ENCODE data around the gene BORA. TPM values are rescaled to one million over a fixed set of nuclear protein-coding genes. Genes with fewer than 3 reads are reported as not detected.
"Not testable (repeated sequence)": the region's sequence is repeated elsewhere in the genome, so short reads cannot be mapped to it uniquely, and the experiment has no call there.

BORA gene
- 3.7 and 7.4 TPM in 2 replicates for total RNA-seq
- polyA plus RNA-seq (2012): 0.87 TPM

DNA sequence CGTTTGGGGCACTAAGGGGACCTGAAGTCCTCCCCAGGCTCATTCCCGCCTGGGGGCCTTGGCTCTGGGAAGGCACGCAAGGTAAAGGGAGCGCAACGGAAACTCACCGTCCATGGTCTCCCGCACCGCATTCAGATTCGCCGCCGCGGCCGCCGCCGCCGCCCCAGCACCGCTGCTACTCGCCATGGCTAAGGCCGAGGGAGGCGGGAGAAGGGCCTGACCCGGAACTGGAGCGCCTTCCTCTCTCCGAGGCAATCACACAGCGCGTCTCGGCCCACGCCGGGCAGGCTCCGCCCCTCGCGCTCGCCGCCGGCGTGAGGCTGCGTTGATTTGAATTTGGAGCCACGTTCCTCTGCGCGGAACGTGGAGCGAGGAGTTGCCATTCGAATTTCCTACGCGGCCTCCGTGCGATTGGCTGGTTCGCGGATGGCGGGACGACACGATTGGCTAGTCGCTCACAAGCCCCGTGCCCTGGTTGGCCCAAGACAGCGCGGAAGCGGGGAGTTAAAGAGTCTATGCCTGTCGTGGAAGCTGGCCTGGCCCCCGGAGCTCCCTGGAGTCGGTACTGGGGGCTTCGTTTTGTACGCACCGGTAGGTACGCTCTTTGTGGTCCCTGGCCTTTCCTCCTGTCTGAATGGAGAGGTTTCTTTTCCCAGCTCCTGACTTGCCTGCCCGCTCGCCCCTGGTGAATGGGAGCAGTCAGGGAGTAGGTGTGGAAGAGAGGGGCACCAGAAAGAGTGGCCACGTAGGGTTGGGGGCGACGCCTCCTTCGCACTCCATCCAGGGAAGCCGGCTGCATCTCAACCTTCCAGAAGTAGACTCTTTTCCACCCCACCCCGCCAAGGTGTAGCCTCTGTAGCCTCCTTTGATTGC, at the start of gene BORA, which contains the start of gene MZT1:
Gene BORA, plus strand, starts transcription at position 507 of the 873 bp plus-strand sequence. CDS start 1,018 bp downstream, outside the sequence.
Gene MZT1, minus strand, starts transcription at position 213 of the 873 bp plus-strand sequence. Its CDS starts 27 bp downstream, at position 186.
- DNase-seq (ENCODE audit: low read depth): peak; percentile 99

DNA sequence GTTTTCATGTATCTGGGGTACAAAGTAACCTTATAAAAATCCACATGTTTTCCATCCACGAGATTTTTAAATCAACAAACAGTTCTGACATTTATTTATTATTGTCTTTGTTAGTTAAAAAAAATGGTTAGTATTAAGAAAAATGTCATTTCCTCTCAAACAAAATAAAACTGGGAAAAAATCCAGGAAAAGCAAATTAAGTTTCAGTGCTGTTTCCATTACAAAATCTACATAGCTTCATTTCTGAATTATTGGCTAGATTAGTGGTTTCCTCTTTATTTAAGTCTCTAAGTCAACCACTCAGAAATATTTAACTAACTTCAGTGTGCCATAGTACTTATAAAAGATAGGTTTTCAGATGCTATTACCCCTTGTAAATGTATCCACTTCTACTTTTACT, 49.4 kb upstream of the BORA start:
- no peak for DNase-seq (ENCODE audit: low read depth)

DNA sequence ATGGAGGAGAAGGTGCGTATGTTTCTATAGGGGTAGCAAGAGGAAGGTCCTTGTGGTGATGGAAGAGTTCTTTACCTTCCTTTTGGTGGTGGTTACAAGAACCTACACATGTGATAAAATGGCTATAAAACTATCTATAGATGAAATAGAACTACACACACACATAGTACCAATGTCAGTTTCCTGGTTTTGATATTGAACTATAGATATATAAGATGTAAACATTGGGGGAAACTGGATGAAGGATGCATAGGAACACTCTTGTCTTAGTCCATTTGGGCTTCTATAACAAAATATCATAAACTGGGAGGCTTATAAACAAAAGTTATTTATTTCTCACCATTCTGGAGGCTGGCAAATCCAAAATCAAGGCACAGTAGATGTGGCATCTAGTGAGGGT, 47.4 kb upstream of the BORA start:
- no peak for DNase-seq (ENCODE audit: low read depth)

DNA sequence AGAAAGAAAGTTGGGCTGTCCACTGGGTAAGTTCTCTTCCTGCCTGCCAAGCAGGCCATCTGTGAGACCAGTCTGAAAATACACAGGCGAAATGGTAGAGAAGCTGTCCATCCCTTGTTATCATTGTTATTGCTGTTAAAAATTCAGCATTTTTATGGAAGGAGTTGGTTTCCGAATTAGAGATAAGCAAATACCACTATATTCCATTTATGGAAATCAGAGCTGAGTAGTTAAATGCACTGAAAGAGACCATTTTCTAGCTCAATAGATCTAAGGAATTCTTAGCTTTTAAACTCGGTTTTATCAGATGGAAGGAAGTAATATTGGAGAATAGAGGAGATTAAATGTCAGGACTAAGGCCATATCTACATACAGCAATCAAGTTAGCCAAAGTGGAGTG, 41.0 kb upstream of the BORA start:
- DNase-seq (ENCODE audit: low read depth): no peak

DNA sequence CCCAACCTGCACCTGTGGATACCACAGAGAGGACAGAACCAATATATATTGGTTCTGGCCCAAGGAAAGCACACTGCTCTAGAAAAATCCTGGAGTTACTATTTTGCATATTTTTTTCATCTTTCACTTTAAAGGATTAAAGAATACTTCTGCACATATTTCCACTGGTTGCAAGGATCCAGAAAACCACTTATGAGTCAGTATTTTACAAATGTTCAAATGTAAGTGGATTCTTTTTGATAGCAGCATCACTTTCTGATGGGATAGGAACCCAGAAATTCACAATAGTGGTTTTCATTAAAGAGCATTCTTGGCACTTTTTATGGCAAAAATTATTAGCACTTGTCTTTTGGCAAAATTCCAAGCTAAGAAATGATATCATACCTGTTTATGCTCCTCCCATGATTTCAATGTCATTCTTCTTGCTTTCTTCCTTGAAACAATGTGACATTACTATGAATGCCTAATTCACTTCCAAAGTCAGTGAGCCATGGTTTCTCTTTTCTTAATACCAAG, 38.5 kb upstream of the BORA start:
- DNase-seq (ENCODE audit: low read depth): no peak

DNA sequence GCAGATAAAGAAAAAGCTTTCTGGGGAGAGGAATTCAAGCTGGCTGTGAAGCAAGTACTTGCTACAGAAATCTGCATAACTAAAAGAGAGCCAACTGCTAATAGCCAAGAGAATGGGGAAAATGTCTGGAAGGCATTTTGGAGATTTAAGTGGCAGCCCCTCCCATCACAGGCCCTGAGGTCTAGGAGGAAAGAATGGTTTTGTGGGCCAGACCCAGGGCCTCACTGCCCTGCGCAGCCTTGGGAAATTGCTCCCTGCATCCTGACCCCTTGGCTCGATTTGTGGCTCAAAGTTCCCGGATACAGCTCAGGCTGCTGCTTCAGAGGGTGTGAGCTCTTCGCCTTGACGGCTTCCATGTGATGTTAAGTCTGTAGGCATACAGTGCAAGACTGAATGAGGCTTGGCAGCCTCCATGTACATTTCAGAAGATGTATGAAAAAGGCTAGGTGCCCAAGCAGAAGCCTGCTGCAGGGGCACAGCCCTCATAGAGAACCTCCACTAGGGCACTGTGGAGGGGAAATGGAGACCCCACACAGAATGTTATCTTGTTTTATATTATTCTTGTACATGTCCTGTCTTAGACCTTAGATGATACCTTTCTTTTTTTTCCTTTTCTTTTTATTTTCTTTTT, 34.7 kb upstream of the BORA start:
- DNase-seq (ENCODE audit: low read depth): no peak

DNA sequence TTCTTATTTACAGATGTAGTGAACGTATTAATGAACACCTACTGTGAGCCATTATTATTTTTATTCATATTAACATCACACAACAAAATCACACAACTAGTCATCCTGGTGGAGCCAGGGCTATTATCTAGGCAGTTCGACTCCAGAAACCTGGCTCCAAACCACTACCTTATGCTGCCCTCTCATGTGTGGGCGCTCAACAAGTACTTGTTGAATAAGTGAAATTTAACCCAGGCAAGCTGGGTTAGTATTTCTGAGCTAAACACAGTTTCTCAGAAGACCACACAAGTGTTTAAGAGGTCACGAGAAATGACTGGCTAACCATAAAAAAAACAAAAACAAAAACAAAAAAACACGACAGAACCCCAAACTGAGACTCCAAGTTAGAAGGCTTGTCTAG, 33.9 kb upstream of the BORA start:
- no peak for DNase-seq (ENCODE audit: low read depth)

DNA sequence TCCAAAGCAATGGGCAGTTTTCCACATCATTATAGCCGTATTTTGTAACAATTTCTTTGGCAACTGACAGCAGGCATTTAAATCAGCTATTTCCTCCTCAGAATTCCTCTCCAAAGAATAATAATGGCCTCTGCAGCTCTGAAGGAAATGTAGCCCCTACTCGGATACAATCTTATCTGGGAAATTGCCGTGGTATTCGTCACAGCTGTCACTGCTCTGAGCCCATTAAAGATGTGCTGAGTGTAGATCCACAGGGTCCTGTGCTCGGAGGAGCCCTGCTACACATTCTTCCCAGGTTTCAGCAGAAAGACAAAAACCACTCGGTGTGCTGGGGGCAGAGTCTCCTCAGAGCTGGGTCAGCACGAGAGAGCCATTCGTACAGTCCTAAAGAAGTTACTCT, 33.4 kb upstream of the BORA start:
- no peak for DNase-seq (ENCODE audit: low read depth)

DNA sequence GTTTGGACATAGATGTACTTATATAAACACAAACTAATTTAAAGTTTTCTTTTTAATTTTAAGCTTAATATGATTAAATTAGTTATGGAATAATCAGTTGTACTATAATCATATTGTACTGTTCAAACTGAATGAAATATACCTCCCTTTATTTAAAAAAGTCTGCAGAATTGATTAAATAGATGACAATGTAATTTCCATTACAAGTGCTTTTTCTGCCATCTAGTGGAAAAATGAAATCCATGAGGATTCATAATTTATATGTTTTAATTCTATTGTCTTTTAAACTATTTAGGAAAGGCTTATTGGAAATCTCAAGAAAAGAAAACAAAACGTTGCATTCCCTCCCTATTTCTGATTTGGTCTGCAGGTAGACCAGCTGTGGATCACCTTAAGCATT, 31.1 kb upstream of the BORA start:
- DNase-seq (ENCODE audit: low read depth): peak; percentile 31

DNA sequence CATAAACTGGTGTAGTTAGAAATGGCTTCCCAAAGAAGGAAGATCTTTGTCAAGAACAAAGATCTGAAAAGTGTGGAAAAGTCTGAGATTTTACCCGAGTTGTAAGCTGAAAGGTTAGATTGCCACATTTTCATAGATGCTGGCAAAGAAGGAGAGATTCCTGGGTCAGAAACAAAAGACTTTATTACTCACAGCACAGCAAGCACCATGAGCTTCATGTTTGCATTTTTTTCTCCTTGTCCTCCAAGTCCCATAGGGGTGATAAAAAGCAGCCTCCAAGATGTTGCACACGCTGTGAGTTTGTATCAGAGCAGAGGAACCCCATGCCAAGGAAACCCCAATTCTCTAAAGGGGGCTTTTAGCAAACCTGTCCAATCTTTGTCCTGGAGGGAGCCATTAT, 29.6 kb upstream of the BORA start:
- DNase-seq (ENCODE audit: low read depth): no peak

DNA sequence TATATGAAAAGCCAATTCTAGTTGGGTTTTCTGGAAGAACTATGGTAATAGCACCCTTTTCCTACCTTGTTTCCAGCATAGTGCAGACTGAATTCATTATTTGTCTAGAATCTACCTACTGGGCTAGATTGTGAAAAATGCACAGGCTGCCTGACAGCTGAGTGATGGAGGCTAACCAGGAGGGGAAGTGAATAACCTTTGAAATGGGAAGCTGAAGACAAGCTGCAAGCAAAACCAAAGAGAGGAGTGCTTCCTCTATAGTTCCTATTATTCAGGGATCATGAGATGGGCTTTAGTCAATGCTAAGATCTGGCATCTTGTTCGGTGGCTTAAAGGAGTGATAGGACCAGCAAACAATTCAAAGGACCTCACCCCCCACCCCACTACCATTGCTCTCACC, 27.2 kb upstream of the BORA start:
- DNase-seq (ENCODE audit: low read depth): no peak

DNA sequence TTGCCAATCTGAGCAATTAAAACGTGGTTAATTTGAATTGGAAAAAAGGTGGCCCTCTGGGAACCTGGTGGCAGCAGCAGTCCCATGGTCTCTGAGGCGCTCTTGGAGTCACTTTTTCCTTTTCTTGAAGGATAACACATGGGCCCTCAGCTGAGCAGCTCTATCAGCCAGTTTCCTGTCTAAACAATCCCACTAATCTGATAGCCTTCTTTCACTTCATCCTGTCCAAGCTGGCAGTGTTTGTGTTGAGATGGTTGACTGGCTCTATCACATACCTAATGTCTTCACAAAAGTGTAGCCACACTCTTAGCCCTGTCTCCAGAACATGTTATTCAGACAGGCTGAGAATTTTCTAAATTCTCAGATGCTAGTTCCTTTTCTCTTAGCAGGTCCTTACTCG, 10.9 kb upstream of the BORA start:
- DNase-seq (ENCODE audit: low read depth): no peak

DNA sequence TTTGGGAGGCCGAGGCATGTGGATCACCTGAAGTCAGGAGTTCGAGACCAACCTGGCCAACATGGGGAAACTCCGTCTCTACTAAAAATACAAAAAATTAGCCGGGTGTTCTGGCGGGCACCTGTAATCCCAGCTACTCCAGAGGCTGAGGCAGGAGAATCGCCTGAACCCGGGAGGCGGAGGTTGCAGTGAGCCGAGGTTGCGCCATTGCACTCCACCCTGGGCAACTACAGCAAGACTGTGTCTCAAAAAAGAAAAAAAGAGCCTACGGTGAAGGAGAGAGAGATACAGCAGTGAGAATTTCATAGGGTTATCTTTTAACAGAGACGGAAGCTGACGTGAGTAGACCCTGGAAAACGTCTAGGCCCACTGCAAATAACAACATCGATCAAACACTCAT, 1.5 kb upstream of the BORA start:
- not testable (repeated sequence) for DNase-seq (ENCODE audit: low read depth)

DNA sequence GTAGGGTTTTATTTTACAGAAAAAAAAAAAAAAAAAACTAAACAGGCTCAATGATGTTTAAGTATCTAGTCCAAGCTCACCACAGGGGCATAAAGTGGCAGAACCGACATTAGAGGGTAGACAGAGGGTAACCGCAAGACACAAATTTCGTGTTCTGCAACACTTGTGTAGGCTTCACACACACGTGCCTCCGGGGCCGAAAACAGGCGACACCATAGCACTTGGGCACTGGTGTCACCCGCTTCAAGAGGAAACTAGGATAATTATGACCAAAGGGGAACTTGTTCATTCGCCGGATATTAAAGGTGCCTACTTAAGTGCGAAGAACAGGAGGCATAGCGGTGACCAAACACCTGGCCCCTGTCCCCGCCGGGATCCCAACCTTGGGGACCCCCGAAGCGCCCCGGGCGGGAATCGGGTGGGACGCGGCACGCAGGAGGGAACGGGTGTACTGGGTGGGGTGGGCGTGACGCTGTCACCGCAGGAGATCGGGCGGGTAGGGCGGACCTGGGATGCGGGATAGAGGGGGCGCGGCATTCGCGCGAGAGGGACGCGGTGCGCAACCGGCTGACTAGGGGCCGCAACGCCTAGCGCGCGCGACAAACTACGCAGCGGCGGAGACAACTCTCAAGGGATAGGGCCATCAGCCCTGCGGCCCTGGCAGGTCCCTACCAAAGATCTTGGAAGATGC, 852 bp upstream of the BORA start:
- peak; percentile 12 for DNase-seq (ENCODE audit: low read depth)

DNA sequence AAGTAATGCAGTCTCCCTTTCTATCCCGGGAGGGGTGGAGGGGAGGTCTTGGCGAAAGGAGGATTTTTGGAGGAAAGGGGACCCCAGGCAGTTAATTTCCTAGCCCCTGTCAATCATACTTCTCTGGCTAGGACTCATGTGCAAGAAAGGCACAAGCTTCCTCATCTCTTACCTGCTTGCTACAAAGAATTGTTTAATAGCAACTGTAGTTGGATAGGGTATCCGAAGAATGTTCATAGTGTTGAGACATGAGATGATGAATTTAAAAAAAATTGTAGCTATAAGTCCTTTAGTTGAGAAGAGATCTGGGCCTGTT, 525 bp downstream of the BORA start:
- no peak for DNase-seq (ENCODE audit: low read depth)

DNA sequence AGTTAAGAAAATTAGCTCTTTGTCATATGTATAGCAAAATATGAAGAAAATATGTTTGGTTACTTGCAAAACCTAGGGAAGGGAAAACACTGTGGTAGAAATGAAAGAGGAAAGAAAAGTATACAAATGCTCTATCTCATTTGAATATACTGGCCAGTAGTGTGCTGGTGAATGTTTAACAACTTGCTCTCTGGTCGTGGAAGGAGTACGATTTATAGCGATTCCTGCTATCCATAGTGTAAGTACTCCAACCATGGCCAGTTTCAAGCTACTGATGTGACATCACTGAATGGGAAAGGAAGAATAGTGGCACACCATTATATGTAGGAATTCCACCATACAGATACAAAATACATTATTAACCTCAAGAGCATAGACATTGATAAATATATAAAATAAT, 9.3 kb downstream of the BORA start:
- DNase-seq (ENCODE audit: low read depth): no peak

DNA sequence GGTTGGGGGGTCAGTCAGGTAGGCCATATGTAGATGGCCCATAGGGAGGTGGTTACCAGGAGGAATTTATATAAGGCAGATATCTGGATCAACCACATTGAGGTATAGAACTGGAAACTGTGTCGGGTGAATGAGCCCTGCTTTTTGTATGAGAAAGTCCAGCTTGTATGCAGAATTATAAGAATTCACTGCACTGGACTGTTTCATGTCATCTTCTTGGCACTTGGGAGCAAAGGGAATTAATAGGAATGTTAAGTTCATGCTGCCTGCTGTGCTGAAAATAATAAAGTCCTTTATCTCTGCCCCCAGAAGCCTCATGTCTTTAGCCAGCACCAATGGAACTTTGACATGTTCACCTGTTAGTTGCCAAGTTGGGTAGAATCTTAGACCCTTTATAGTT, 12.3 kb downstream of the BORA start:
- no peak for DNase-seq (ENCODE audit: low read depth)

DNA sequence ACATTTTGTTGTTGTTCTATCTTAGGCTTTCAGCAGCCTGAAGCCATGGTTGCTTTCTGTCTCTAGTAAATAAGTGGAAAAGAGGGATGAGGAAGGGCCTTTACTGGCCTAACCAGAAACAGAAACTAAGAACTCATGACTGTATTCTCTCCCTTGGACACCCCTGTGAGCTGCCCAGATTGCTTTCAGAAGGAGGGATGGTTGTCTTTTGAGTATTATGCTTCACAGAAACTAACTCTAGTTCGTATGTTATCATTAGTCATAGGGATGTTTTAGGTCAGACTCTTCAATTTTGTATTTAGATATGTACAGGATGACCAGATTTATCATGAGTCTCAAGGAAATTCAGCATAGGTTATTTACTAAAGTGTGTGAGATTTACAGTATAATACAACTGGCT, 17.5 kb downstream of the BORA start:
- DNase-seq (ENCODE audit: low read depth): no peak

DNA sequence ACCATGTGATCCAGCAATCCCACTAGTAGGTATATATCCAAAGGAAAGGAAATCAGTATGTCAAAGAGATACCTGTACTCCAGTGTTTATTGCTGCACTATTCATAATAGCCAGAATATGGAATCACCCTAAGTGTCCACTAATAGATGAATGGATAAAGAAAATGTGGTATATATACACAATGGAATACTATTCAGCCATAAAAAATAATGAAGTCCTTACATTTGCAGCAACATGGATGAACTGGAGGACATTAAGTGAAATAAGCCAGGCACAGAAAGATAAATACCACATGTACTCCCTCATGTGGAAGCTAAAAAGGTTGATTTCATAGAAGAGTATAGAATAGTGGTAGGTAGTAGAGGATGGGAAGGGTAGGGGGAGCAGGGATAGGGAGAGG, 23.5 kb downstream of the BORA start:
- DNase-seq (ENCODE audit: low read depth): no peak

DNA sequence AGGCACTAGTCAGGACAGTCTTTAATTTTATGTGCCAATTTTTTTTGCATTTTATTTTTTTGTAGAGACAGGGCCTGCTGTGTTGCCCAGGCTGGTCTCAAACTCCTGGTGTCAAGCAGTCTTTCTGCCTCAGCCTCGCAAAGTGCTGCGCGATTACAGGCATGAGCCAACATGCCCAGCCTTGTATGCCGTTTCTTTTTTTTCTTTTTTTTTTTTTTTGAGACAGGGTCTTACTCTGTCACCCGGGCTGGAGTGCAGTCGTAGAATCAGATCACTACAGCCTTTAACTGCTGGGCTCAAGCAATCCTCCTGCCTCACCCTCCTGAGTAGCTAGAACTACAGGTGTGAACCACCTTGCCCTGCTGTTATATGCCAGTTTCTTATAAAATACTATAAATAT, 26.4 kb downstream of the BORA start:
- DNase-seq (ENCODE audit: low read depth): no peak

DNA sequence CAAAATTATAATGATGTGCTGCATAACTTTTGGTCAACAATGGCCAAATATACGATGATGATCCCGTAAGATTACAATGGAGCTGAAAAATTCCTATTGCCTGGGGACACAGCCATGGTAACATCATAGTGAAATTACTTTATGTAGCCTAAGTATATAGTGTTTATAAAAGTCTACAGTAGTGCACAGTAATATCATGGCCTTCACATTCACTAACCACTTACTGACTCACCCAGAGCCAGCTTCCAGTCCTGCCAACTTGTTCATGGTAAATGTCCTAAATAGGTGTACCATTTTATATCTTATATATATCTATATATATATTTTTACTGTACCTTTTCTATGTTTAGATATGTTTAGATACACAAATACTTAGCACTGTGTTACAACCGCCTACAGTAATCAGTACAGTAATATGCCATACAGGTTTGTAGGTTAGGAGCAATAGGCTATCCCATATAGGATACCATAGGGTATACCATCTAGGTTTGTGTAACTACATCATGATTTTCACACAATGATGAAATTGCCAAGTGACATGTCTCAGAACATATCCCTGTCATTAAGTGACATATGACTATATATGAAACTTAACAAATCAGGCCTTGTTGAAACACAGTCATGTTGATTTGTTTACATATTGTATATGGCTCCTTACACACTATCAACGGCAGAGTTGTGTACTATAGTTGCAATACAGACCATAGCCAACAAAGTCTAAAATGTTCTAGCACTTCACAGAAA, 30.2 kb downstream of the BORA start:
- DNase-seq (ENCODE audit: low read depth): no peak
